AG08395 (cell line): Measurements from ENCODE around the gene KPNA6.

Experiments
- DNase-seq: peaks from one replicate; pipeline ENCODE4 v3.0.0; 2012; ENCODE audit warnings: mixed read lengths, low spot score

The KPNA6 gene

DNA sequence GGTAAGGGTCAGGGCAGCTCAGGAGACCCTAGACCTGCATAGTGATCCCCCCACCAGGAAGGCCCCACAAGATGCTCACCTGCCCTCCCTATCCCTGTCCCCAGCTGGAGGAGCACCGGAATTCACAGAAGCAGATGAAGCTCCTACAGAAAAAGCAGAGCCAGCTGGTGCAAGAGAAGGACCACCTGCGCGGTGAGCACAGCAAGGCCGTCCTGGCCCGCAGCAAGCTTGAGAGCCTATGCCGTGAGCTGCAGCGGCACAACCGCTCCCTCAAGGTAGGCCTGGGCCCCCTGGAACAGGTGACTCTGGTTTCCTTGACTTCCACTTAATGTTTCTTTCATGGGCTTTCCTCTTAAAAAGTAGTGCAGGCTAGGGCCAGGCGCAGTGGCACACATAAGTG, 80.0 kb downstream of the KPNA6 start:
- no peak for DNase-seq

DNA sequence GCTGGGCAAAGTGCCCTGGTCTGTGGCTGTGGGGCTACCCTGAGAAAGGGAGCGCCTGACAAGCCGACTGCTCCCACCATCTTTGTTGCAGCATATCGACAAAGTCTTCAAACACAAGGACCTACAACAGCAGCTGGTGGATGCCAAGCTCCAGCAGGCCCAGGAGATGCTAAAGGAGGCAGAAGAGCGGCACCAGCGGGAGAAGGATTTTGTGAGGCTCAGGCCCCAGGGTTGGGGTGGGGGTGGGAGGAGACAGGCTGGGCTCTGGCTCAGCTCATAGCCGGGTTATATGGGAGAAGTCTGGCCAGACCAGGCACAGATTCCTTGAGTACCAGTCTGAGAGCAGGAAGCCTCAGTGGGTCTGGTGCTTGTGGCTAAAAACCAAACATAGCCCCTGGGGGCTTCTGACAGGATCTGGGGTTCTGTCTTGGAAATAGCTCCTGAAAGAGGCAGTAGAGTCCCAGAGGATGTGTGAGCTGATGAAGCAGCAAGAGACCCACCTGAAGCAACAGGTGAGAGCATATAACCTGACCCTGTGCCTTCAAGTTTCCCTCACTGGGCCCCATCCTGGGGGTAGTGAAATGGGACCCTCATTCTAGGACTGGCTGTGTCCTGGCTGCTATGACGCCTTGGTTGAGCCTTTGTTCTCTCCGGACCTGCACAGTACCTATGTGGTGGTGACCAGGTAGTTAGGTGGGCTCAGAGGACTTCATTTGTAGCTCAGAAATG, 84.5 kb downstream of the KPNA6 start:
- DNase-seq, result no peak

DNA sequence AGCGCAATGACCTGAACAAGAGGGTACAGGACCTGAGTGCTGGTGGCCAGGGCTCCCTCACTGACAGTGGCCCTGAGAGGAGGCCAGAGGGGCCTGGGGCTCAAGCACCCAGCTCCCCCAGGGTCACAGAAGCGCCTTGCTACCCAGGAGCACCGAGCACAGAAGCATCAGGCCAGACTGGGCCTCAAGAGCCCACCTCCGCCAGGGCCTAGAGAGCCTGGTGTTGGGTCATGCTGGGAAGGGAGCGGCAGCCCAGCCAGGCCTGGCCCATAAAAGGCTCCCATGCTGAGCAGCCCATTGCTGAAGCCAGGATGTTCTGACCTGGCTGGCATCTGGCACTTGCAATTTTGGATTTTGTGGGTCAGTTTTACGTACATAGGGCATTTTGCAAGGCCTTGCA, 87.1 kb downstream of the KPNA6 start:
- DNase-seq, result no peak

DNA sequence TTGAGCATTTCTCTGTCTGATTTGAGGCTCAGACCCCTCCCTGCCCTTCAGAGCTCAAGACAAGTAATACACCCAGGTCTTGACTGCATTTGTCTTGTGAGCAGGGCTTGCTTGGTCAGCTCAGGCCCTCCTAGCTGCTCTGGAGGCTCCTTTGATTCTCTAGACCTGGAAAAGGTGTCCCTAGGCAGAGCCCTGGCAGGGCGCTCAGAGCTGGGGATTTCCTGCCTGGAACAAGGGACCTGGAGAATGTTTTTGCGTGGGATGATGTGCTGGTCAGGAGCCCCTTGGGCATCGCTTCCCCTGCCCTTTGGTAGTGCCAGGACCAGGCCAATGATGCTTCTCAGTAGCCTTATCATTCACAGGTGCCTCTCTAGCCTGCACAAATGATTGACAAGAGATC, 87.7 kb downstream of the KPNA6 start:
- no peak for DNase-seq

DNA sequence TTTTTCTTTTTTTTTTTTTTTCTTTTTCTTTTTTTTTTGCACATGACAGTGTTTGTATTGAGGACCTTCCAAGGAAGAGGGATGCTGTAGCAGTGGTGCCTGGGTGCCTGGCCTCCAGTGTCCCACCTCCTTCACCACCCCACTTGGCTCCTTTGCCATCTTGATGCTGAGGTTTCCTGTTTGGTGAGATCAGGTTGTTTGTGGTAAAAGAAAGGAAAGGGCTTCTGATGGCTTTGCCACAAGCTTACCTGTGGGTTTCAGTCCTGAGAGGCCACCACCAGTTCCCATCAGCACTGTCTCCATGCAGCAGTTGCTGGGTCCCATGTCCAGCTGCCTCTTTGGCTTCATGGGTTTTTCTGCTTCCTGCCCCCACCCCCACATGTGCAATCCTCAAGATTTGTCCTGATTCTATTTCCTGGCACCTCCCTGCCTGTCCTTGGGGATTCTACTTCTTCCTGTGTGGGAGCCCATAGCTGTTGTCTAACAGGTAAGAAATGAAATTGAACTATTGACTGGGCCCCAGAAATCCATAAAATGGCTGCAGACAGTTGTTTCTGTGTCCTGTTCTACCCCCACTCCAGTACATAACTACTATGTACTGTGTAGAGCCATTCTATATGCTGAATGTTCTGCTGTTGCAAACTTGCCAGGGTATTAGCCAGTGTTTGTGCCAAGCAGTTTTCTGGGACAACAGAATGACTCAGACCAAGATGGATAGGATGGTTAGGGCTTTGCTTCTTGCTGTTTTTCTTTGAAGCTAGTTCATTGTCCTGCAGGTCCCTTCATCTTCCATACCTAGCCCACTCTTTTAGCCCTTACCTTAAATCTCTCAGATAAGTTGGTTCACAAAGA, 88.3 kb downstream of the KPNA6 start:
- peak; percentile 12 for DNase-seq

DNA sequence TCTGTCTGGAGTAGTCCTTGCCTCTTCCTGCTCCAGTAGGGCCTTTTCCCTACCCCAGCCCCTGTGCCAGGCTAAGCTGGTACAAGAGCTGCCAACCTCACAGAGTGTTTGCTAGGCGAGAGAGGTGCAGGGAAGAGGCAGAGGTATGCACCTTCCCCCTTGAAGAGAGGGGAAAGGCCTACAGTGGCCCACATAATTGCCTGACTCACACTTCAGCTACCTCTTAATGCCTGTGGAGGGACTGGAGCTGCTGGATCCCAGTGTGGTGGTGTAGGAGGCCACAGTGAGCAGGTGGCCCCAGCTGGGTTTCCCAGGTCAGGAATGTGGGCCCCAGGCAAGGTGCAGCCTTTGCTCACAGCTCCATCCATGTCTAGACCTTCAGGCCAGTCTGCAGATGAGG, 89.2 kb downstream of the KPNA6 start:
- no peak for DNase-seq

DNA sequence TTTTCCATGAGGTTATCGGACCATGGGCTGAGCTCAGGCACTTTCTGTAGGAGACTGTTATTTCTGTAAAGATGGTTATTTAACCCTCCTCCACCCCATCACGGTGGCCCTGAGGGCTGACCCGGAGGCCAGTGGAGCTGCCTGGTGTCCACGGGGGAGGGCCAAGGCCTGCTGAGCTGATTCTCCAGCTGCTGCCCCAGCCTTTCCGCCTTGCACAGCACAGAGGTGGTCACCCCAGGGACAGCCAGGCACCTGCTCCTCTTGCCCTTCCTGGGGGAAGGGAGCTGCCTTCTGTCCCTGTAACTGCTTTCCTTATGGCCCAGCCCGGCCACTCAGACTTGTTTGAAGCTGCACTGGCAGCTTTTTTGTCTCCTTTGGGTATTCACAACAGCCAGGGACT, 90.0 kb downstream of the KPNA6 start:
- no peak for DNase-seq

DNA sequence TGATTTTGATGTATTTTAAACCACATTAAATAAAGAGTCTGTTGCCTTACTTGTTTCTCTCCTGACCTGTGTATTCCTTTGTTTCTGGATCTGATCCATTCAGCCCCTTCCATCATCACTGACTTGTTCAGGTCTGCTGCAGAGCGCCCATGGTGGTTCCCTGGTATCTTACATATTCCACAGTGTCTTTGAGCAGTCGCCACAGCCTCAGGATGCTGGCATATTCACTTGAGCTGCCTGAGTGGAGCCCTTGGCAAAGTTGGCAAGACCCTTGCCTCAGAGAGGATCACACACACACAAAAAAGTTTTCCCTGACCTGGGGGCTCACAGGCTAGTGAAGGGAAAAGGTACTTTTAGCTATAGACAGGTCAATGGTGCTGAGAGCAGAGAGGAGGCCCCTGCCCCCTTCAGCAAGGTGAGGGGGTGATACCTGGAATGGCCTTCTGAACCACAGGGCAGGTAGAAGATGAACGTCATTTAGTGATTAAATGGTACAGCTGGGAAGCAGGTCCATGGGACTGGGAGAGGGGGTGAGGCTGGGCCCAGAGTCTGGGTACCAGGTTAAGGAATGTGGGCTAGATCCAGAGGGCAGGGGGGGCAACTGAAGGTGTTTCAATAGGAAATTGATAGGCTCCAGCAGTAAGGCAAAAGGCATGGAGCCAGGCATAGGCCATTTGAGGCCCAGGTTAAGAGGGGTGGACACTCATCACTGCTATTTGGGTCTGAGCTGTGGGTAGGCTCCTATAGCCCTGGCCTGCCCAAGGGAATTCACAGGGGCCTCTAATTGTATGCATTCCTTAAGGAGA, 90.6 kb downstream of the KPNA6 start:
- DNase-seq, result no peak

DNA sequence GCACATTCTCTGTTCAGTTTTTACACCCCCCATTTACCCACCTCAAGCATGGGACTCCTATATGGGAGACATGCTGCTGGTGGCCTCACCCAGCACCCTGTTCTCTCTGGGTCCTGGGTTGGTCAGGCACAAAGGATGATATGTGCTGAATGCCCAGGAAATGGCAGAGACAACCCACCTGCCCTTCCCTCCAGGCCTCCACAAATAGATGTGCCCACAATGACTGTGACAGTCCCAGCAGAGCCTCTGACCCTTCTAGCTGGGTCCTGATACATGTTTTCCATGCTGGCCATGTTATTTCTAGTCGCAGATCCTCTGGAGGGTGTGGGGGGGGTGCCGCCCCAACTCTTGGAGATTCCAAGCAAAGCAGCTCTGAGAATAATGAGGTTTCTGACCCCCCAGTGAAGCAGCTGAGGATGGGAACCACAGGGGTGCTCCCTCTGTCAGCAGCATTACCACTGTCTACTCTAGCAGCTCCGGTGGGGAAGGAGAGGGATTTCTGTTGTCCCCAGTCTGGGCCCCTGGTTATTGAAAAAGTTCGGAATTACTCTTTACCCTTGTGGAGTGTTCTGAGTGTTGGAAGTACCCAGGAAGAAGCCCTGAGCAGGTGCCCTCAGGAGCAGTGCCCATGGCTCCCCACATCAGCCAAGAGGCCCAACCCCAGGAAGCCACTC, 91.3 kb downstream of the KPNA6 start:
- no peak for DNase-seq

DNA sequence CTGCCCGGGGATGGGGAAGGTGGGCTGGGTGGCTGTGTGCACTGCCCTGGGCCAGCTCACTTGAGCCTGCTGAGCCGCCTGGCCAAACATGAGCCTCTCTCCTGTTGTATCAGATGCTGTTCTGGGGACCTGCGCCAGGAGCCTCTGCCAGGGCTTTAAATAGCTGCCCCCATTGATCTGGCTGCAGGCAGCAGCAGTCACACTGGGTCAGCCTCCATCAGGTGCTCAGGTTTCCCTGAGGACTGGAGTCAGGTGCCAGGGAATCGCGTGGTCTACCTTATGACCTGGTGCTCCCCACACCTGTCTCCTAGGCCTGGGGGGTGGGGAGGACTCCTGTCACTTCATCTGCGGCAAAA, 91.8 kb downstream of the KPNA6 start:
- DNase-seq, result no peak

DNA sequence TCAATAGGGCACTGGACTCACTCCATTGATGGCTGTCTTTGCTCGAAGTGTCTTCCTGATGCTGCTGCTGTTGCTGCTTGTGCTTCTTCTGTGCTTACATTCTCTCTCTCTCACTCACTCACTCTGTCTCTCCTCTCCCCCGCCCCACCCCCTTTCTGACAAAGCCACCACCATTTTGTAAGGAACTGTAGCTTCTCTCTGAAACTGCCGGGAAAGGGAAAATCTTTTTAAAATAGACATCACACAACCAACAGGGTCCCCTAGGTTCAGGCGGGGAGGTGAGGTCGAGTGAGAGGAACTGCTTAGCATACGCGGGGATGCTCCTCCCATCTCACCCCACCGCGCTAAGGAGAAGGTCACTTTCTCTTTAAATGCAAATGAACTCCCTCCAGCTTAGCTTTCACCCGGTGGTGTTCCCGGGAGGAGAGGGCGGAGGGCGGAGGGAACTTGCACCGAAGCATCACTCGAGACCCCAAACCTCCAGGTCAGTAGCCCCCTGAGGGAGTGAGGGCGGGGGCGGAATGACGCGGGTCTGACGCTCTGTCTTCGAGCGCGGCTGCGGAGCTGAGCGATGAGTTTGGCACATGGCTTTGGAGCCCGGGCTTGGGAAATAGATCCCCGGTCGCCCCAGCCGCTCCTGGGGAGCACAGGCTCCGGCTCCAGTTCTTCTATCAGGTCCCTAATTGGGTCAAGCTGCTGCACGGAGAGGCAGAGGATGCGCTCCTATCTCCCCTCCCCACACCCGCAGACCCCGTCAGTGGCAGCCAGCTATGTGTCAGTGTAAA, 92.6 kb downstream of the KPNA6 start, which contains the start of gene CCDC28B:
TSS of gene CCDC28B (plus strand) at position 370 of the 785 bp plus-strand sequence. CDS start 1,341 bp downstream, outside the sequence.
- DNase-seq, result peak; percentile 76

DNA sequence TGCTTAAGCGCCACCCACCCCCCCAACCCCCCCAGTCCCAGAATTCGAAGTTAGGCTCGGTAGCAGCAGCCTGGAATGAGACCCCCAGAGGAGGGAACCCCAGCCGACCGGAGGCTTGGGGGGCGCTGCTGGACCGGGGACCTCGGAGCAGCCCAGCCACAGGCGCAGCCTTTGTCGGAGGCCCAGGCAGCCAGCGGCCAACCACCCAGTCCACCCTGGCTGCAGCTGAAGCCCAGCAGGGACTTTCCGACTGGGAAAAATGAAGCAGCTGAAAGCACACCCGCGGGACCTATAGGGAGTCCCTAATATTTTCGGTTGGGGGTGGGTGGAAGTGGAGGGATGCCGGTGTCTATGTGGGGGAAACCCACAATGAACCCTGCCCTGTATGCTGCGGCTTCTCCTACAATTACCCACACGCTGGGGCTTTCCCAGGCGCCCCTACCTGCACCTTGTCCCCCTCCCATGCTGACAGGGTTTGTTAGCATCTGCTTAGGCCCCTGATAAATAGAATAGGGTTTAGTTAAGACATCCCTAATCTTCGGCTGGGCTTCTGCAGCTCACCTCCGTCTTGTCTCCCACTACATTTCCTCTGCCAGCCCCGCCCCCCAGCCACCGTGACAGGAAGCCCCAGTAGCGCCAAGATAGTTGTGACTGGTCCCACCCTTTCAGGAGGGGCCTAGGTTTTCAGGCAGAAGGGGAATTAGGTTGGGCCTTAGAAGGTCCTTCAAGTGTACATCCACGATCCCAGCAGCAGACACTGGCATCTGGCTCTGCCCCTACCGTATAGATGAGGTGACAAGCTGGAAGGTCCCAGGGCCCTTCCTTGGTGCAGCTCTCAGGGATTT, 93.4 kb downstream of the KPNA6 start:
- peak; percentile 55 for DNase-seq

DNA sequence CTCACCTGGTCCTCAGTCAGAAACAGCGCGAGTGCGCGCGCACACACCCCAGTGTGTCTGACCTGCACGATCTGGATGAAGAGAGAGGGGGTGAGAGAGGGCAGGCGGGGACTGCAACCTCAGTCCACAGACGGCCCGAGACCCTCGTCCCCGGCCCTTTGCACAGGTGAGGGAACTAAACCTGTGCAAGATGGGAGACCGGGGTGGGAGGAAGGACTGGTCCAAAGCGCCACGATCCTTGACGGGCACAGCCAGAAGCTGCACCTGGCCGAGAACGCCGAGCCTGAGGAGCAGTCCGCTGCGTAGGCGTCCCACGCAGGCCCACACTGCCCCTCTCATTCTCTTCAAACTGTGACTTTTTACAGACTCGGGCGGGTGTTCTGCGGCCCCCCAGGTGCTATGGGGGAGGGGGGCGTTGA, 97.1 kb downstream of the KPNA6 start:
- DNase-seq, result no peak

DNA sequence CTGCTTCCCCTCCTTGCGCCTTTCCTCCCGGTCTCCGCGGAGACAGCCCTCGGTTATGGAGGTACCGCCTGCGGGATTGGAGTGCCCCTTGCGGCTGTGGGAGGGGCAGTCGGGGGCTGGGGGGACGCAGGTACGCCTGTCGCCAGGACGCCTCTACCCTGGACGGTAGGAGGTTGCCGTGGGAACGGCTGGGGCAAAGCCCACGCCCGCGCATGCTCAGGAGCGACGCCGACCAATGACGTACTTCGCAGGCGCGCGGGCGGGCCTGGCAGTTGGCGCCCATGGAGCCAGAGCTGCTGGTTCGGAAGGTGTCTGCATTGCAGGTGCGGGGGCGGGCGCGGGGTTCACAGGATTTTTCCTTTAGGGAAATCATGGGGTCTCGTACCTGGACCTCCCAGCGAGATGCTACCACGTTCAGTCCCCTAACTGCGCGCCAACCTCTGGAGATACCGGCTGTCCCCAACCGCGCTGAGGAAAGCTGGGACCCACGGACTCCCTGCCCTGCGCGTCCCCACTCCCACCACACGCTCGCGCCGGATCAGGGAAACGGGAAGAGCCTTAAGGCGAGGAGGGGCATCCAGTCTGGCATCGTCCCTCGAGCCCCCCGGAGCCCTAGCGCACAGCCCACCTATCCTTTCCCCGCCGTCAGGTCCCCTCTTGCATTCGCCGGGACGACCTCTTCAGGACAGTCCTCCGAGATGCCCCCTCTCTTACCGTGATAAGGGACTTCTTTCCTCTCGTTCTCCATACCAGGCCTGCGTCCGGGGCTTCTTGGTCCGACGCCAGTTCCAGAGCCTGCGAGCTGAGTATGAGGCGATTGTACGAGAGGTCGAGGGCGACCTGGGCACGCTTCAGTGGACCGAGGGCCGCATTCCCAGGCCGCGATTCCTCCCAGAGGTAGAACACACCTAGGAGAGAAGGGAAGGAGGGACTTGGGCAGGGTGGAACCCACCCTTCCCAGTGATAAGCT, 97.8 kb downstream of the KPNA6 start, which contains the start of gene IQCC:
TSS of gene IQCC (plus strand) at position 271 of the 970 bp plus-strand sequence. CDS start at position 282, 11 bp downstream.
- DNase-seq, result peak; percentile 96

DNA sequence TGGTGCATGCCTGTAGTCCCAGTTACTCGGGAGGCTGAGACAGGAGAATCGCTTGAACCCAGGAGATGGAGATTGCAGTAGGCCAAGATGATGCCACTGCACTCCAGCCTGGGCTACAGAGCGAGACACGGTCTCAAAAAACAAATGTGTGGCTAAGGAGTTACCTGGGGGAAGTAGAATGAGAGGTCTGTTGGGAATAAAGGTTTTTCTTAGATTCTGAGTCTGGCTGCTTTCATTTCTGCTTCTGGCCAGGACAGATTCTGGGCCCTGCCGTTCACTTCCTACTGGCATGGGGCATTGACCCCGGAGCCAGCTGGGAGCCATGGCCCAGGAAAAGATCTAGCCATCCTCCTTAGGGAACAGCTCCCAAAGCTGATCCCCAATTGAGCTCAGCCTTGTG, 100.6 kb downstream of the KPNA6 start:
- DNase-seq, result no peak

DNA sequence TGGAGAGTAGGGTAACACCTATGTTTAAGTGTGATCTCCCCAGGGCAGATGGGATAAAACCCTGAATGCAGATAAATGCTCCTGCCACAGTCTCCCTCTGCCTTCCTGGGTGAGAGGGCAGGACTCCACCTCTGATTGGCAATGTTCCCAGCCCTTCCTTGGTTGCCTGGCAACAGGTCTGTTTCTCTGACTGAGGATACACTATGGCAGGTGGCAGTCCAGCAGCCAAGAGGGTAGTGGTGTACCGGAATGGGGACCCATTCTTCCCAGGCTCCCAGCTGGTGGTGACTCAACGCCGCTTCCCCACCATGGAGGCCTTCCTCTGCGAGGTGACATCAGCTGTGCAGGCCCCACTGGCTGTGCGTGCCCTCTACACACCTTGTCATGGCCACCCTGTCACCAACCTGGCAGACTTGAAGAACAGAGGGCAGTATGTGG, 101.1 kb downstream of the KPNA6 start, which contains the start of gene DCDC2B:
TSS of gene DCDC2B (plus strand) at position 199 of the 438 bp plus-strand sequence. CDS start at position 204, 5 bp downstream.
- DNase-seq, result no peak

DNA sequence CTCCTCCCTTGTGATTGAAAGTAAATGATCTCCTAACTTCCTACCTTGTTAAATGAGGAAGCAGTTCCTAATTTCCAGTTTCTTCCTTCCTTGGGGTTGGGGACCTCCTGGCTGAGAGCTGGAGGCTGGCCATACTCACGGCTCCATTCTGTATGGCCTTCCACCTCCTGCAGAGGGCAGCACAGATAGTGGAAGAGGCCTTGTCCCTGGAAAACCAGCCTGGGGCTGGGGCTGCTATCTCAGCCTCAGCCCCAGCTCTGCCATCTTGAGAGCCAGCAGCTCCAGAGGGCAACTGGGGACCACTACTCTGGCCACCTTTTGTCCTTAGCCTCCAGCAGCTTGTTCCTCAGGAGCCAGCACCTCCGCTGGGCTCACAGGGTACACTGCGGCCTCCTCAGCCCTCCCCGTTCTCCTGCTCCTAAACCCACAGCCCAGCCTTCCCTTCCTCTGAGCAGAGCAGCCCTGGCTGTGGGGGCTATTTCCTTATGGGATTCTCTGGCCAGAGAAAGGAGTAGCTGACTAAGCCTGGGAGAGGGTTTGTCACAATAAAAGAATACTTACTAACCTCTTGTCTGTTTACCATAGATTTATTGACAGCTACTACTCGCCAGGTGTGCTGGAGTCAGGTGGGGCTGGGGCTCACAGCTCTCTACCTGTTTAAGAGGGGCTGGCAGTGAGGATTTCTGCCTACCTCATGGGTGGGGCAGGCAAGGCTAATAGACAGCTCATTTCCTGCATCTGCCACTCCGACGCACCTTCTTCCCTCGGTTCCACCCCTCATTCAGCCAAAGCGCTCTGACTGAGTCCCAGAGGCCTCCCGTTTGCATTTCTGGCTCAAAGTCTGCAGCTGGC, 108.0 kb downstream of the KPNA6 start:
- peak; percentile 81 for DNase-seq

DNA sequence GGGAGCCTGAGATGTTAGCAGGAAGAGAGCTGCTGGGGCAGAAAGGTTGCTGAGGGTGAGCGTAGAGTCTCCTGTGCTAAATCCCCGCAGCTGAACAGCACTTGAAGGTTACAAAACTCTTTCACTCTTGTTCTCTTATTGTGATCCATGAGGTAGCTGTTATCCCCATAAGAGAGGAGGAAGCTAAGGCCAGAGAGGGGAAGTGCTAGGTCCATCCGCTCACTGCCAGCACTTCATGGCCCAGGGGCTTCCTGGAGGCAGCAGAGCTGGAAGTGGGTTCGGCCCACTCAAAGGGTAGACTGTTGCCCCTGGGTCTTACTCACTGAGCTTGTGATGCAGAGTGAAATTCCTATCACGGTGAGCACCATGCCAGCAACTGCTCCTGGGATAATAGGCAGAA, 108.7 kb downstream of the KPNA6 start:
- DNase-seq, result no peak
